Neural cell (in vitro differentiated cells): ENCODE measurements around the gene C2. TPM values are rescaled to one million over a fixed set of nuclear protein-coding genes. Genes with fewer than 3 reads are reported as not detected.

Experiments
- H2AFZ ChIP-seq: fragments of 200-600, 300-800 bp; sonication (generic), shearing (Covaris generic); 2 replicates; pipeline ENCODE4 v1.6.0; 2014; ENCODE audit warnings: low read depth, mild to moderate bottlenecking, antibody characterized with exemption, low read length, moderate library complexity
- H3F3A ChIP-seq: fragments of 200-600 bp; shearing (Covaris generic); 2 replicates; pipeline ENCODE4 v1.6.1; 2016; ENCODE audit warnings: mild to moderate bottlenecking, moderate library complexity, mixed read lengths, antibody characterized with exemption, low read length; ENCODE audit not compliant: insufficient read depth, poor library complexity, severe bottlenecking
- H3K27ac ChIP-seq: fragments of 200-600, 300-800 bp; sonication (generic), shearing (Covaris generic); 2 replicates; pipeline ENCODE4 v1.5.1; 2014; ENCODE audit warnings: mild to moderate bottlenecking, low read length, moderate library complexity
- H3K27me3 ChIP-seq: fragments of 300-800, 200-600 bp; sonication (generic), shearing (Covaris generic); 2 replicates; pipeline ENCODE4 v1.6.0; 2014; ENCODE audit warnings: mild to moderate bottlenecking, low read depth, low read length, moderate library complexity; ENCODE audit not compliant: insufficient read depth
- H3K36me3 ChIP-seq: fragments of 300-800, 200-600 bp; sonication (generic), shearing (Covaris generic); 2 replicates; pipeline ENCODE4 v1.5.1; 2014; ENCODE audit warnings: mild to moderate bottlenecking, antibody characterized with exemption, low read length, moderate library complexity; ENCODE audit not compliant: insufficient read depth
- H3K4me2 ChIP-seq: fragments of 300-800, 200-600 bp; sonication (generic), shearing (Covaris generic); 2 replicates; pipeline ENCODE4 v1.6.0; 2014; ENCODE audit warnings: mild to moderate bottlenecking, low read length
- H3K4me3 ChIP-seq: fragments of 300-800, 200-600 bp; sonication (generic), shearing (Covaris generic); 2 replicates; pipeline ENCODE4 v1.5.1; 2014; ENCODE audit warnings: mild to moderate bottlenecking, low read length, moderate library complexity
- H3K79me2 ChIP-seq: fragments of 200-600 bp; shearing (Covaris generic); replicated peaks from 2 replicates; pipeline ENCODE4 v1.6.0; 2014; ENCODE audit warnings: mild to moderate bottlenecking, low read length, moderate library complexity; ENCODE audit not compliant: insufficient read depth
- H3K9ac ChIP-seq: fragments of 300-800, 200-600 bp; sonication (generic), shearing (Covaris generic); 2 replicates; pipeline ENCODE4 v1.6.1; 2016; ENCODE audit warnings: mild to moderate bottlenecking, low read length, mixed read lengths
- H3K9me2 ChIP-seq: fragments of 200-600 bp; shearing (Covaris generic); 2 replicates; pipeline ENCODE4 v1.6.1; 2016; ENCODE audit warnings: mild to moderate bottlenecking, low read length, mixed read lengths; ENCODE audit not compliant: insufficient read depth
- H3K9me3 ChIP-seq: fragments of 200-600, 300-800 bp; sonication (generic), shearing (Covaris generic); 2 replicates; pipeline ENCODE4 v1.6.1; 2016; ENCODE audit warnings: mild to moderate bottlenecking, mixed run types, low read length, moderate library complexity, mixed read lengths
- H4K20me1 ChIP-seq: fragments of 200-600 bp; shearing (Covaris generic); 2 replicates; pipeline ENCODE4 v1.6.1; 2016; ENCODE audit warnings: mild to moderate bottlenecking, mixed run types; ENCODE audit not compliant: insufficient read depth
- EP300 ChIP-seq: fragments of 450-650 bp; conservative IDR thresholded peaks from 2 replicates; pipeline ENCODE4 v1.6.1; 2014; ENCODE audit warnings: antibody characterized with exemption, mild to moderate bottlenecking, moderate library complexity; ENCODE audit not compliant: poor library complexity, severe bottlenecking
- EZH2 ChIP-seq: fragments of 200-600, 300-800 bp; shearing (Covaris generic), sonication (generic); IDR thresholded peaks from 2 replicates; pipeline ENCODE4 v1.6.1; 2014; ENCODE audit warnings: antibody characterized with exemption, low read length, borderline replicate concordance, mild to moderate bottlenecking; ENCODE audit not compliant: insufficient read depth, poor library complexity, severe bottlenecking
- MXI1 ChIP-seq: fragments of 450-650 bp; conservative IDR thresholded peaks from 2 replicates; pipeline ENCODE4 v1.6.1; 2014; ENCODE audit warnings: antibody characterized with exemption, mild to moderate bottlenecking; ENCODE audit not compliant: poor library complexity, severe bottlenecking
- POLR2AphosphoS5 ChIP-seq: IDR thresholded peaks from 2 replicates; pipeline ENCODE4 v1.6.1; 2012
- RAD21 ChIP-seq: fragments of 450-650 bp; conservative IDR thresholded peaks from 2 replicates; pipeline ENCODE4 v1.6.1; 2014; ENCODE audit warnings: antibody characterized with exemption, mild to moderate bottlenecking, moderate library complexity
- SMC3 ChIP-seq: fragments of 450-650 bp; conservative IDR thresholded peaks from 2 replicates; pipeline ENCODE4 v1.6.1; 2014; ENCODE audit warnings: antibody characterized with exemption, mild to moderate bottlenecking, moderate library complexity; ENCODE audit not compliant: poor library complexity
- TAF1 ChIP-seq: IDR thresholded peaks from 2 replicates; pipeline ENCODE4 v1.6.1; 2012; ENCODE audit warnings: low read depth
- polyA minus RNA-seq: library from RNA; depleted of rRNA, polyadenylated mRNA; stranded (reverse); fragments of >200 nt; gene quantifications from 2 replicates; pipeline ENCODE4 v1.2.3, GENCODE V29; 2014
- polyA plus RNA-seq: library from polyadenylated mRNA; depleted of rRNA; stranded (reverse); fragments of >200 nt; gene quantifications from 2 replicates; pipeline ENCODE4 v1.2.3, GENCODE V29; 2014
- TF ChIP-seq, protein P1 (sequence below): fragments of 450-650 bp; IDR thresholded peaks from 2 replicates; pipeline ENCODE4 v1.5.1; 2014; ENCODE audit warnings: antibody characterized with exemption, mild to moderate bottlenecking, moderate library complexity; ENCODE audit not compliant: poor library complexity, severe bottlenecking
- TF ChIP-seq, protein P2 (sequence below): IDR thresholded peaks from 2 replicates; pipeline ENCODE4 v1.6.1; 2012; ENCODE audit warnings: borderline replicate concordance

Gene C2
- polyA plus RNA-seq (1.2 and 1.5 TPM in 2 replicates), polyA minus RNA-seq (0.49 and 0.93 TPM in 2 replicates)

DNA sequence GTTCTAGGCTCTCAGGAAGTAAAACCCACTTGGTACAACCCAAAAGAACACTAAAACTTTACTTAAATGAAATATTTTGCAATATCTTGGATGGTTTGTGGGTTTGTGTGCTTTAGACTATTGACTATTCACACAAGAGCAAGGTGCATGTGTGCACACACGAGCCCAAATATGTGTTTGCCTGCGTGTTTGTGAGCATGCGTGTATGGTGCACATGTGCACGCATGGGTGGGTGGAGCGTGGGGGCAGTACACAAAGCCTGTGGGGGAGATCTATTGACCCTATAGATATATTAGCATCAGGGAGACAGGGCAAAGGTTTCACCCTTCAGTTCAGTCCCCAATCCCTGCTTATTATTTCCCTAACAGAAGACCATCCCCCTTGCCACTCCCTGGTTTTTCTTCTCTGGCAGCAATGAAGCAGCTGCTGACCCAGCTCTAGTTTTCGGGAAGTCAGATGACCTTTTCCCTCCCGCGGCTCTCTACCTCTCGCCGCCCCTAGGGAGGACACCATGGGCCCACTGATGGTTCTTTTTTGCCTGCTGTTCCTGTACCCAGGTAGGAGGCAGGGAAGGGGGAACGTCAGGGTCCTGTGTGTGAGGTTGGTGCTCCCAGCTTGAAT, at the start of gene C2:
TSS of gene C2 (plus strand) at position 476 of the 621 bp plus-strand sequence. CDS start at position 512, 36 bp downstream.
- Histone ChIP-seq H3K9ac (no peak within 1 kb of the TSS), H3K79me2 (no peaks in the 10 kb centered on the region), H3K27me3 (no peaks in the 10 kb centered on the region), H3F3A (no peaks in the 10 kb centered on the region), H3K9me2 (no peaks in the 10 kb centered on the region), H2AFZ (no peak within 1 kb of the TSS), H3K4me2 (no peak within 1 kb of the TSS), H3K9me3 (no peaks in the 10 kb centered on the region), H4K20me1 (no peaks in the 10 kb centered on the region), H3K36me3 (no peaks in the 10 kb centered on the region), H3K4me3 (no peak within 1 kb of the TSS), H3K27ac (no peak within 1 kb of the TSS)
- TF ChIP-seq TAF1: no peak
- no peak for TF ChIP-seq RAD21
- TF ChIP-seq MXI1: no peak
- TF ChIP-seq, protein P1, sequence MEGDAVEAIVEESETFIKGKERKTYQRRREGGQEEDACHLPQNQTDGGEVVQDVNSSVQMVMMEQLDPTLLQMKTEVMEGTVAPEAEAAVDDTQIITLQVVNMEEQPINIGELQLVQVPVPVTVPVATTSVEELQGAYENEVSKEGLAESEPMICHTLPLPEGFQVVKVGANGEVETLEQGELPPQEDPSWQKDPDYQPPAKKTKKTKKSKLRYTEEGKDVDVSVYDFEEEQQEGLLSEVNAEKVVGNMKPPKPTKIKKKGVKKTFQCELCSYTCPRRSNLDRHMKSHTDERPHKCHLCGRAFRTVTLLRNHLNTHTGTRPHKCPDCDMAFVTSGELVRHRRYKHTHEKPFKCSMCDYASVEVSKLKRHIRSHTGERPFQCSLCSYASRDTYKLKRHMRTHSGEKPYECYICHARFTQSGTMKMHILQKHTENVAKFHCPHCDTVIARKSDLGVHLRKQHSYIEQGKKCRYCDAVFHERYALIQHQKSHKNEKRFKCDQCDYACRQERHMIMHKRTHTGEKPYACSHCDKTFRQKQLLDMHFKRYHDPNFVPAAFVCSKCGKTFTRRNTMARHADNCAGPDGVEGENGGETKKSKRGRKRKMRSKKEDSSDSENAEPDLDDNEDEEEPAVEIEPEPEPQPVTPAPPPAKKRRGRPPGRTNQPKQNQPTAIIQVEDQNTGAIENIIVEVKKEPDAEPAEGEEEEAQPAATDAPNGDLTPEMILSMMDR: no peak
- TF ChIP-seq SMC3: no peak
- TF ChIP-seq EP300: no peak
- TF ChIP-seq EZH2: no peak
- TF ChIP-seq, protein P2, sequence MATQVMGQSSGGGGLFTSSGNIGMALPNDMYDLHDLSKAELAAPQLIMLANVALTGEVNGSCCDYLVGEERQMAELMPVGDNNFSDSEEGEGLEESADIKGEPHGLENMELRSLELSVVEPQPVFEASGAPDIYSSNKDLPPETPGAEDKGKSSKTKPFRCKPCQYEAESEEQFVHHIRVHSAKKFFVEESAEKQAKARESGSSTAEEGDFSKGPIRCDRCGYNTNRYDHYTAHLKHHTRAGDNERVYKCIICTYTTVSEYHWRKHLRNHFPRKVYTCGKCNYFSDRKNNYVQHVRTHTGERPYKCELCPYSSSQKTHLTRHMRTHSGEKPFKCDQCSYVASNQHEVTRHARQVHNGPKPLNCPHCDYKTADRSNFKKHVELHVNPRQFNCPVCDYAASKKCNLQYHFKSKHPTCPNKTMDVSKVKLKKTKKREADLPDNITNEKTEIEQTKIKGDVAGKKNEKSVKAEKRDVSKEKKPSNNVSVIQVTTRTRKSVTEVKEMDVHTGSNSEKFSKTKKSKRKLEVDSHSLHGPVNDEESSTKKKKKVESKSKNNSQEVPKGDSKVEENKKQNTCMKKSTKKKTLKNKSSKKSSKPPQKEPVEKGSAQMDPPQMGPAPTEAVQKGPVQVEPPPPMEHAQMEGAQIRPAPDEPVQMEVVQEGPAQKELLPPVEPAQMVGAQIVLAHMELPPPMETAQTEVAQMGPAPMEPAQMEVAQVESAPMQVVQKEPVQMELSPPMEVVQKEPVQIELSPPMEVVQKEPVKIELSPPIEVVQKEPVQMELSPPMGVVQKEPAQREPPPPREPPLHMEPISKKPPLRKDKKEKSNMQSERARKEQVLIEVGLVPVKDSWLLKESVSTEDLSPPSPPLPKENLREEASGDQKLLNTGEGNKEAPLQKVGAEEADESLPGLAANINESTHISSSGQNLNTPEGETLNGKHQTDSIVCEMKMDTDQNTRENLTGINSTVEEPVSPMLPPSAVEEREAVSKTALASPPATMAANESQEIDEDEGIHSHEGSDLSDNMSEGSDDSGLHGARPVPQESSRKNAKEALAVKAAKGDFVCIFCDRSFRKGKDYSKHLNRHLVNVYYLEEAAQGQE: no peak
- TF ChIP-seq POLR2AphosphoS5: no peak

DNA sequence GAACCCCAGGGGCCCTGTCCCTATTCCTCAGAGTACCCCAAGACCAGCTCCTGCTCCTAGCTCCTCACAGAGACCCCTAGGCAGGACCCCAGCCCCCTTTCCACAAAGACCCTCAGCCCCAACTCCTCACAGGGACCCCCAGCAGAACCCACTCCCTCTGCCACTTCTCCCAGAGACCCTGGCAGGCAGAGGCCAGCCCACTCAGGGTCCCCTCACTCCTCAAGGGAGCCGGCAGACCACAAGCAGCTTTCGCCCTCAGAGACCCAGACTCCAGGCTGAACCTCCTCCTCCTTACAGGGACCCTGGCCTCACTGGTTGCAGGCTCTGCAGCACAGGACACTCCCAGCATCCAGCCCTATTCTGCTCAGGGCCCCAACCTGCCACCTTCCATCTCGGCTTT, 49.3 kb upstream of the C2 start:
- H3K9me3 ChIP-seq: no peaks in the 10 kb centered on the region

More for the DNA sequence above, 49.3 kb upstream of the C2 start:
- H3K9me2 ChIP-seq: no peaks in the 10 kb centered on the region
- no peak overlapping the region for H3K9ac ChIP-seq
- H3K4me3 ChIP-seq: no peak overlapping the region
- TF ChIP-seq MXI1 (no peak), RAD21 (no peak)
- TF ChIP-seq, protein P1: no peak
- no peaks in the 10 kb centered on the region for H3F3A ChIP-seq
- H4K20me1 ChIP-seq: no peaks in the 10 kb centered on the region
- no peak overlapping the region for H2AFZ ChIP-seq
- H3K27me3 ChIP-seq: no peaks in the 10 kb centered on the region
- H3K79me2 ChIP-seq: no peaks in the 10 kb centered on the region
- H3K4me2 ChIP-seq: no peak overlapping the region
- no peaks in the 10 kb centered on the region for H3K36me3 ChIP-seq
- no peak overlapping the region for H3K27ac ChIP-seq
